ENCODE data around the gene FTO. TPM values are rescaled to one million over a fixed set of nuclear protein-coding genes. Genes with fewer than 3 reads are reported as not detected.

The FTO gene
- polyA plus RNA-seq, 1 donor from 2014 or later = 80.1 TPM

GRCh38 chr16:53785044-53785443, 81.1 kb downstream of the FTO start:
- Histone ChIP-seq H3K27ac (ENCODE audit: low read length) (no peak overlapping the region), H3K79me2 (replicated peaks; ENCODE audit: insufficient read depth, low read length) (no peaks in the 10 kb centered on the region), H2AFZ (ENCODE audit: low read depth, low read length) (no peak overlapping the region), H3K9me3 (ENCODE audit: low read length) (no peaks in the 10 kb centered on the region), H3K36me3 (ENCODE audit: insufficient read depth, low read length) (no peaks in the 10 kb centered on the region), H3K4me3 (ENCODE audit: low read length) (no peak overlapping the region), H3K4me2 (ENCODE audit: low read length) (no peak overlapping the region), H3K9me2 (ENCODE audit: insufficient read depth, low read length) (no peaks in the 10 kb centered on the region), H3K9ac (ENCODE audit: low read length) (no peak overlapping the region), H3F3A (ENCODE audit: insufficient read depth, low read length, poor library complexity, severe bottlenecking) (no peaks in the 10 kb centered on the region), H3K27me3 (ENCODE audit: insufficient read depth, low read depth, low read length) (no peaks in the 10 kb centered on the region), H4K20me1 (ENCODE audit: insufficient read depth) (no peaks in the 10 kb centered on the region)
- TF ChIP-seq RAD21 (conservative IDR thresholded peaks at IDR 0.05) (no peak), EP300 (conservative IDR thresholded peaks at IDR 0.05; ENCODE audit: poor library complexity, severe bottlenecking) (no peak), CTCF (IDR thresholded peaks at IDR 0.05; ENCODE audit: poor library complexity, severe bottlenecking) (no peak), MXI1 (conservative IDR thresholded peaks at IDR 0.05; ENCODE audit: poor library complexity, severe bottlenecking) (no peak), TAF1 (IDR thresholded peaks at IDR 0.05; ENCODE audit: low read depth) (no peak), SMC3 (conservative IDR thresholded peaks at IDR 0.05; ENCODE audit: poor library complexity) (no peak), POLR2AphosphoS5 (IDR thresholded peaks at IDR 0.05) (no peak), EZH2 (IDR thresholded peaks at IDR 0.05; ENCODE audit: borderline replicate concordance, insufficient read depth, low read length, poor library complexity, severe bottlenecking) (no peak)

GRCh38 chr16:53785916-53786315, 82.0 kb downstream of the FTO start:
- H2AFZ ChIP-seq (ENCODE audit: low read depth, low read length) = no peak overlapping the region
- H3K36me3 ChIP-seq (ENCODE audit: insufficient read depth, low read length) = no peaks in the 10 kb centered on the region
- no peaks in the 10 kb centered on the region for H4K20me1 ChIP-seq (ENCODE audit: insufficient read depth)
- no peak overlapping the region for H3K4me3 ChIP-seq (ENCODE audit: low read length)
- H3K9me2 ChIP-seq (ENCODE audit: insufficient read depth, low read length) = no peaks in the 10 kb centered on the region
- no peaks in the 10 kb centered on the region for H3K79me2 ChIP-seq (replicated peaks; ENCODE audit: insufficient read depth, low read length)
- H3F3A ChIP-seq (ENCODE audit: insufficient read depth, low read length, poor library complexity, severe bottlenecking) = no peaks in the 10 kb centered on the region
- H3K27ac ChIP-seq (ENCODE audit: low read length) = no peak overlapping the region
- H3K4me2 ChIP-seq (ENCODE audit: low read length) = no peak overlapping the region
- H3K9ac ChIP-seq (ENCODE audit: low read length) = no peak overlapping the region
- H3K9me3 ChIP-seq (ENCODE audit: low read length) = no peaks in the 10 kb centered on the region
- no peaks in the 10 kb centered on the region for H3K27me3 ChIP-seq (ENCODE audit: insufficient read depth, low read depth, low read length)
- TF ChIP-seq EP300 (conservative IDR thresholded peaks at IDR 0.05; ENCODE audit: poor library complexity, severe bottlenecking) (no peak), REST (IDR thresholded peaks at IDR 0.05; ENCODE audit: borderline replicate concordance) (no peak), SMC3 (conservative IDR thresholded peaks at IDR 0.05; ENCODE audit: poor library complexity) (no peak), CTCF (IDR thresholded peaks at IDR 0.05; ENCODE audit: poor library complexity, severe bottlenecking) (no peak), TAF1 (IDR thresholded peaks at IDR 0.05; ENCODE audit: low read depth) (no peak), POLR2AphosphoS5 (IDR thresholded peaks at IDR 0.05) (no peak), MXI1 (conservative IDR thresholded peaks at IDR 0.05; ENCODE audit: poor library complexity, severe bottlenecking) (no peak), RAD21 (conservative IDR thresholded peaks at IDR 0.05) (no peak), EZH2 (IDR thresholded peaks at IDR 0.05; ENCODE audit: borderline replicate concordance, insufficient read depth, low read length, poor library complexity, severe bottlenecking) (no peak)

Measured in neural cell (in vitro differentiated cells).